GM21723 (cell line): ENCODE results near the gene HOXB13.

Experiments
- ATAC-seq: cut with Tn5 transposase; IDR thresholded peaks from one replicate; pipeline ENCODE4 v1.9.1; 2021; ENCODE audit warnings: mild to moderate bottlenecking, moderate library complexity; ENCODE audit not compliant: unreplicated experiment

HOXB13 gene

GRCh38 chr17:48748718-48749566, 20.4 kb upstream of the HOXB13 start:
- no peak for ATAC-seq

GRCh38 chr17:48747445-48748363, 19.2 kb upstream of the HOXB13 start:
- ATAC-seq, result no peak

DNA sequence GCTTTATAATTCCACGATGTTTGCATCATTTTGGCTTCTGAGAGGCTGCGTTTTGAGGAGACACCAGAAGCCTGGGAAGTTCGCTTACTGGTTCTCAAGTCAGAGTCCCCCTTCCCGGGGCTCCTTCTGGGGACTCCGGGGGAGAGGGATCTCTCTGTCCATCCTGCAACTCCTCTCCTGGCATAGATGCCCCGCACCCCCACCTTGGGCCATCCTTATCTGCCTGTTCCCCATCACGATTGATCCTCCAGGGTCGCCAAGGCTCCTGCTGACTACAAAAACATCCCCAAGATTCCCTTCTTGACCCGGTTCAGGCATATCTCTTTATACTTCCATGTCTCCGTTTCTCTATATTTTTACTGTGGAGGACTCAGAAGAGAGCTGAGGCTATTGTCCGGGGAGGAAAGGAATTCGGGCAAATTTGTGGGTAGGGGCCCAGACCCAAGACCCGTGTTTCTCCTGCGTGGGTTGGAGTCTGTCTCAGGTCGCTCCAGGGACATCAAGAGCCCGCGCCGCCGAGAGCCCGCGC, 18.4 kb upstream of the HOXB13 start:
- no peak for ATAC-seq

GRCh38 chr17:48745381-48746275, 17.1 kb upstream of the HOXB13 start:
- ATAC-seq, result no peak

DNA sequence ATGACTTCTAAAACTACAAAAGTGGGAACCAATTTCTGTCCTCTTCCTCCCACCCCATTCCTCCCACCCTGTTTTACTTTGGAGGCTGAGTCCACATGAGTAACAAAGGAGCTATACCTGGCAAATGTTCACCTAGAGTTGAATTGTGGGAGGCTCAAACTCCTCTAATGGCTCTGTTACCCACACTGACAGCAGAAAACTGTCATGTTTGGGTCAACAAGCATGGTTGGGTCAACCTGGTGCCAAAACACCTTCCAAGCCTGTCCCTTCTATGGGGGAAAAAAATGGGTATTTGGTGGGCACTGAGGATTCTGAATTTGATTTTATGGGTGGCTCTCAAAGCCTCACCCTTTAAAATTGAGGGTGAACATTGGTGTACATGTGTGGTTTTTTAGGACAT, 12.0 kb upstream of the HOXB13 start:
- no peak for ATAC-seq

DNA sequence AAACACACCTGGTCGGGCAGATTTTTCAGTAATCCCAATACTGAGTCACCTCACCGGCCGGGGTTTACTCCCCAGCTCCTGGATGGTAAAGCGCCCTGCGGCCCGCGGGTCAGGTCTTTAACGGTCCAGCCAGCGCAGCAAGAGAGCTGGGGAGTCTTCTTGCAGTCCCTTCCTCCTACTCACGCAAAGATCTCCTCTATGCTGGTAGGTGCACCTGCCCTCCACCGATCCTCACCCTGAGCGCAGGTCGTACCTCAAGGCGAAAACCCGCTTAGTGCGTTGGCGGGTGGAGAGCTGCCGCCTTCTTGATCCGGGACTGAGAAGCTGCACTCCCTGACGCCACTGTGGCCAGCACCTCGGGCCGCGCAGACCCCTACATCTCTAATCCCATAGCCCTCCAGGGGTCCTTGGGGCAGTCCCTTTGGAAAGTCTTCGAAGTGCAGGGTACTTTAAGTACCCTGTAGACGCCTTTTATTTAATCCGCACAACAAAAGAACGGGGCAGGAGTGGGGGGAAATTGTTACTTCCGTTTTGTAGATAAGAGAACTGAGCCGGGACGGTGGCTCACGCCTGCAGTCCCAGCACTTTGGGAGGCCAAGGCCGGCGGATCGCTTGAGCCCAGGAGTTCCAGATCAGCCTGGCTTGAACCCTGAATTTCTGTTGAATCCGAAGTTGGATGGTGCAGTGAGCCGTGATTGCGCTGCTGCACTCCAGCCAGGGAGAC, 10.4 kb upstream of the HOXB13 start:
- no peak for ATAC-seq

DNA sequence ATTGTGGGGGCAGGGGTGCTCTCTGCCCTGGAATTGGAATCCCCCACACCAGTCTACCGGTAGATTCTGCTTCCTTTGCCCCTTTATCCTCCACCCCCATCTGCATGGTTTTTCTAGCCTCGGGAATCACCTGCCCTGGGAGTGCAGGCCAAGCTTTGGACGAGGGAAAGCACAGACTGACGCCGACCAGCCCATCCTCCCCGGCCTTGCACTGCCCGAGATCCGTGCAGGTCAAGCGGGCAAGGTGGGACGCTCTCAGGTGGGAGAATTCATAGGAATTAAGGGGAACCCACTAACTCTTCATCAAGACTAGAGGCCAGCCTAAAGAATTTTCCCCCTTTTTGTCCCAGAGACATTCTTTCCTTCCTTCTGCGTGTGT, 9.9 kb upstream of the HOXB13 start:
- no peak for ATAC-seq

- ATAC-seq, result no peak
Measured at GRCh38 chr17:48737330-48738043, 8.9 kb upstream of the HOXB13 start.

DNA sequence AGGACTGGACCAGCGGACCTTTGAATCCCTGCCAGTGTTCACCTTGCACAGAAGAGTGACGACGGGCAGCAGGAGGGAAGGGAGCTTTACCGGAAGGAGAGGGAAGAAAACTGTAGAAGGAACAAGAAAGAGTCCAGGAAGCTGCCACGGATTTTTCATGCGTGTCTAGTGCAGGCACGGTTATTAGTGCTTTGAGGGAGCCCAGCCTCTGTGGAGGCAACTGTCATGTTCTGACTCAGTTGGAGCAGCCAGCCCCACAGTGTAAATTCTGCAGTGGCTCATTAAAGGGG, 6.5 kb upstream of the HOXB13 start:
- ATAC-seq, result no peak

DNA sequence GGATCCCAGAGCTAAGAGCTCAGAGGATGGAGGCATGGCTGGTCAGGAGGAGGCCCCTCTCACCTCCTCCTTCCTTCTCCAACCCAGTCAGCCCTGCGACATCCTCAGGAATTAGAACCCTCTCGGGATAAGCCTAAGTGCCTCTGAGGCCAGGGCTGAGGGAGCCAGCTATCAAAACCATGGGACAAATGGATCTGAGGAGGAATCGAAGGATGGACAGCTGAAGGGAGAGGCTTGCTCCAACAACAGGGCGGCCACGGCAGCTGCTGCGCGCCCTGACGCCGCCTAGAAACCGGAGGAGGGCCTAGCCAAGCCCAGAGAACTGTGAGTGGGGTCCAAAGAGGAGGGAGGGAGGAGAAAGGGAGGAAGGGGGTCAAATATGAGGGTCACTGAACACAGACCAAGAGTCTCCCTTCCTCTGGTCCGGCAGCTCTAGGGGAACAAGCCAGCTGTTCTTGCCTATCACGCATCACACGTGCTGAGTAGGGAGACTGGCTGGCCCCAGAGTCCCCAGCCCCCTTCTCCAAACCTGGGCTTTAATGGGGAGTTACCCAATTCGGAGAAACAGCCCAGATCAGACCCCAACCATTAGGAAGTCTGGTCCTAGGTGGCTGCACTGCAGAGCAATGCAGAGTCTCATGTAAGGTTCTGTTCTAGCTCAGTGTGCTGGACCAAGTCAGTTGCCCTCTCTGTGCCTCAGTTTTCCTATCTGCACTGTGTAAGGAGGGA, 5.9 kb upstream of the HOXB13 start:
- no peak for ATAC-seq

DNA sequence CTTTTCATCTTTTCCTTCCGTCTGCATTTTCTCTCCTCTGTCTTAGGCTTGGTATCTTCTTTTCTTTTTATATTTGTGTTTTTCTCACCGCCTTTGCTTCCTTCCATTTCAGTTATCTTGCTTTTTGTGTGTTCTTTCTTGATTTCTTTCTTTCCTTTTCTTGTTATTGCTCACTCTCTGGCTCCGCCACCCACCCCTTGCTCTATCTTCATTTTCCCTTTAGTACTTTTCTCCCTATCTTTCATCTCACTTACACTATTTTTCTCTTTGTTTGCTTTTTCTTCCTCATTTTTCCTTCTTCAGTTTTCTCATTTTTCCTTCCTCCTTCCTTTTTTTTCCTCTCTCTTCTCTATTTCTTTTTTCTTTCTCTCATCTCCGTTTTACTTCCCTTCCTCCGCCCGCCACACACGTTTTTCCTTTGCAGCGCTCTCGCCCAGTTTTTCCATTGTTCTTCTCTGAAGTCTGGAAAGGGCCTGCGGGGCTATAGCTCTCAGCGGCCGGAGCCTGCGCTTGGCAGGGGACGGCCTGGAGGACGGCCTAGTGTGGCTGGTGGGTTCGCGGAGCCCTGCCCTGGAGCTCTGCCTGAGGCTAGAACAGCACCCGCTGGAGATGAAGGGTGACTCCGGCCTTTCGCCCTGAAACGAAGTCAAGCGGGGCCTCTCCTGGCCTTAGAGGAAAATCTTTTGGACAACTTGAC, 5.2 kb upstream of the HOXB13 start:
- no peak for ATAC-seq

DNA sequence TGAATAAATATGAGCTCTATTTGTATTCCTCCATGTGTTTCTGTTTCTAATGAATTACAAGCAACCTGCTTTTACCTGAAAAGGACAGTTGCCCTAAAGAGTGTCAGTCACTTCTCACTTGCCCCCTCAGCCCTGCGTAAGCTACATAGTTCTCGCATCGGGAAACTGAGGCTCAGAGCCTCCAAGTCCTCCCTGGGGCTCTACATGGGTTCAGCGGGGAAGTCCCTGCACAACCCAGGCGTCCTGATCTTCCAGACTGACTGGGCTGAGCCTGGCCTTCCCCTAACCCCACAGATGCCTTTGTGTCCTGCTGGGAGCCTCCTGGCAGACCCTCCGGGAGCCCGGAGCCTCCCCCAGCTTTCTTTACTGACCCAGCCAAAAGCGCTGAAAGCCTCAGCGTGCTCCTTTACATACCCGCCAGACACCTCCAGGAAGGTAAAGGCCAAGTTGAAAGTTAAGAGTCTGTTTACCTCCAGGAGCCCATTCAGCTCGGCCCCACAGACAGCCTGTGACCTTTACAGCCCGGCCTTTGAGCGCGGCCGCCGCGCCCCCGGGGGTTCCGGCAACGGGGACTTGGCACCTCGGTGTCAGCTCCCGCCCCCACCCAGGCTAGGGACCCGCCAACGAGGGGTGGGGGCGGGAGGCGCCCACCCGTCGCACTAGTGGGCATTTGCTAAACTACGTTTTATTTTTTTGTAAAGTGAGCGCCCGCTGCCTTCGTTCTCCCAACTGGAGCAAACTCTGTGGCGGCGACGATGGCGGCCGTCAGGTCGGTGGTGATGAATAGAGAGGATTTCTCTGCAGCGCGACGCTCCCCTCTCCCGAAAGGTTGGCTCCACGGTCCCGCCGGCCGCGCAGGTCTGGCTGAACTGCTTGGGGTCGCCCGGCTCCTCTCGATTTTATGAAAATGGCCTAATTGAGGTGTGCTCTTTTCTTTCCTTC, 4.4 kb upstream of the HOXB13 start:
- no peak for ATAC-seq

DNA sequence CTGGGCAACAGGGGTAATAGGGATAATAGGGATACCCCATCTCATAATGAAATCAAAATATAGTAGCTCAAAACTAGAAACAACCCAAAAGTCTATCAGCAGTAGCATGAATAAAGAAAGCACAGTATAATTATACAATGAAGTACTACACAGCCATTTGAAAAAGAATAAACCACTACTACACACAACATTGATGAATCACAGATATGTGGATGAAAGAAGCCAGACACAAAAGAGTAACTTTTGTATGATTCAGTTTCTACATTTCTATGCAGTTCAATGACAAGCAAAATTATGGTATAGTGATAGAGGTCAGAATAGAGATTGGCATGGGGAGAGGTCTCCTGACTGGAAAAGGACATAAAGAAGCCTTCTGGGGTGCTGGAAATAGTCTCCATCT, 2.8 kb upstream of the HOXB13 start:
- no peak for ATAC-seq

GRCh38 chr17:48730240-48730550, 1.6 kb upstream of the HOXB13 start:
- no peak for ATAC-seq

DNA sequence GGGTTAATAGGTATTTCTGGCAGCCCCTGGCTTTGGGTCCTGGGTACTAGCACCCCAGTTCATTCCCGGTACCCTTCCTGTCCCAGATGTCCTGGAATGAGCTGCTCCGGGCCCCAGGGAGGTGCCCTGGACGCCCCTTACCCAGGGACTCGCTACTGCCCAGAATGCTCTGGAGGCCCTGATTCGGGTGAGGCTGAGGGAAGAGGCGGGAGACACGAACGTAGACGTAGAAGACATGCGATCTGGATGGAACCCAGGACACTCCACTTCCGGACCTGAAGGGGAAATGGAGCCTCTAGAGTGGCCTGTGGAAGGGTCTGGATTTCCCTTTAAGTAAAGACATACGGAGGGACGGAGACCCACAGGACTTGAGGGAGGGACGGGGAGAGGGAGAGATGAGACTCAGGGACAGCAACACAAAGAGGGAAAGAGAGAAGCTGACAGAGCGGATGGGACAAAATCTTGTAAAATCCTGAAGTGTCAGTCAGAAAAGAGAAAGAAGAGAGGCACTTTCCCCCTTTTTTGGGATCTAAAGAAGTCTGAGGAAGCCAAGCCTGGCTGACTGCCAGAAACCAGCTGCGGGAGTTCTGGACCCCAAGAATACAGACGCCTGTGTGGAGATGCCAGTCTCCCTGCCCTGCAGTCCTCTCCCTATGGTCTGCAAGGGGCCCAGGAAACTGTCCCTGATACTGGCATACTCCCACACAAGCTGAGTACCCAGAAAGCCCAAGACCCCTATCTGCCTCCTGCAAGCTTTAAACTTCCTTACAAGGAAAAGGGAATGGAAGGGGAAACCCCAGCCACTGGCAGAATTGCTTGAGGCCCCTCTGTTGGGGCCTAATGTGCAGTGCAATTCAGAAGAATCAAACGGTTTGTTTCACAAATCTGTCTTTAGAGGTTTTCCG, 1.0 kb upstream of the HOXB13 start:
- no peak for ATAC-seq

GRCh38 chr17:48727415-48728175, 955 bp downstream of the HOXB13 start:
- no peak for ATAC-seq
